Body of pancreas (tissue), 4 donors: ENCODE data around the gene TNFRSF4.

Source experiments
- POLR2A ChIP-seq, 3 donors: fragments of 450-650 bp; IDR thresholded peaks; one replicate each; pipeline ENCODE4 v1.6.1; 2016; ENCODE audit warnings: antibody characterized with exemption in 3 of 3, mild to moderate bottlenecking in 2 of 3
- TF ChIP-seq, protein P1 (sequence below), 7 experiments: fragments of 450-650 bp in 4 of 7; fragments of 200-600 bp in 3 of 7; sonication (generic) in 3 of 7; IDR thresholded peaks; one replicate each; pipeline ENCODE4 v1.5.1; 2016 to 2019; ENCODE audit warnings: antibody characterized with exemption in 7 of 7

DNA sequence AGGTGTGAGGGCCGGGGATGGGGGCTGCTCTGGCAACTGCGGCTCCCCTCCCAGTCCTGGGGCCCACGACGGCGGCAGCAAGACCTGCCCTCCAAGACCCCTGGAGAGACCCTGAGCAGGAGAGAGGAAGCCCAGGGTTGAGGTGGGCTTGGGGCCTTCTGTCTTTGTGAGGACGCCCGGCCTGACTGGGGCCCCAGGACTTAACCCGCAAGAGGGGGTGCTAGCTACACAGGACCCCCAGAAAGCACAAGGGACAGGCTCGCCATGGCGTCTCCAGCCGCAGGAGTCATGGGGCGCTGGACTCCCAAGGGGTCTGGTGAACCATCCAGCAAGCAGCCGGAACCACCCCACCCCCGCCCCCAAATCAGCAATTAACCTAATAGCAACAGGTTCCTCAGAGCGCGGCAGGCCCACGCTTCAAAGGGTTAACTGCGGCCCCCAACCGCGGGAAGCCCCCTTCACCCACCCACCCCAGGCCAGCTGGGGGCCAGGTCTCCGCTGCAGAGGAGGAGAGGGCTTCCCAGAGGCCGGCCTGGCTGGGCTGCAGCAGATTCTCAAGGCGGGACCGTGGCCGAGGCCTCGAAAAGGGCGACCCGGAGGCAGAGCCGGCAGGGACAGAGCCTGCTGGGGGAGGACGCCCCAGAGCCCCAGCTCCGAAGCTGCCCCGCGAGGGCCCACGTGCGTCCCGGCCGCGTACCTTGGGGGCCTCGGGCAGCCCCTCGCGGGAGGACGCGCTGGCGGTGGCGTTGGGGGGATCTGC, 32.0 kb upstream of the TNFRSF4 start:
- TF ChIP-seq, protein P1, sequence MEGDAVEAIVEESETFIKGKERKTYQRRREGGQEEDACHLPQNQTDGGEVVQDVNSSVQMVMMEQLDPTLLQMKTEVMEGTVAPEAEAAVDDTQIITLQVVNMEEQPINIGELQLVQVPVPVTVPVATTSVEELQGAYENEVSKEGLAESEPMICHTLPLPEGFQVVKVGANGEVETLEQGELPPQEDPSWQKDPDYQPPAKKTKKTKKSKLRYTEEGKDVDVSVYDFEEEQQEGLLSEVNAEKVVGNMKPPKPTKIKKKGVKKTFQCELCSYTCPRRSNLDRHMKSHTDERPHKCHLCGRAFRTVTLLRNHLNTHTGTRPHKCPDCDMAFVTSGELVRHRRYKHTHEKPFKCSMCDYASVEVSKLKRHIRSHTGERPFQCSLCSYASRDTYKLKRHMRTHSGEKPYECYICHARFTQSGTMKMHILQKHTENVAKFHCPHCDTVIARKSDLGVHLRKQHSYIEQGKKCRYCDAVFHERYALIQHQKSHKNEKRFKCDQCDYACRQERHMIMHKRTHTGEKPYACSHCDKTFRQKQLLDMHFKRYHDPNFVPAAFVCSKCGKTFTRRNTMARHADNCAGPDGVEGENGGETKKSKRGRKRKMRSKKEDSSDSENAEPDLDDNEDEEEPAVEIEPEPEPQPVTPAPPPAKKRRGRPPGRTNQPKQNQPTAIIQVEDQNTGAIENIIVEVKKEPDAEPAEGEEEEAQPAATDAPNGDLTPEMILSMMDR (IDR thresholded peaks at IDR 0.05) = no peak
- TF ChIP-seq POLR2A (IDR thresholded peaks at IDR 0.05) = no peak
